Measurements from ENCODE around the gene HIVEP2. TPM values are rescaled to one million over a fixed set of nuclear protein-coding genes. Genes with fewer than 3 reads are reported as not detected.

Gene HIVEP2
- total and polyA plus RNA-seq, 7 donors: 6.2 to 39.7 (median 22.6) TPM

- peaks cover 12% of the 10 kb centered on the region for H3K4me1 ChIP-seq
- no peak overlapping the region for H3K27ac ChIP-seq
- H3K27me3 ChIP-seq (ENCODE audit: insufficient read depth in 3 of 3, low read length in 2 of 3): no peaks in the 10 kb centered on the region
- no peak overlapping the region for H3K4me3 ChIP-seq
- TF ChIP-seq CTCF (IDR thresholded peaks at IDR 0.05): no peak
- ATAC-seq: peak in 2 of 4 donors; percentile 24 to 39
- no peaks in the 10 kb centered on the region for H3K36me3 ChIP-seq (ENCODE audit: insufficient read depth in 1 of 2, low read depth in 1 of 2)
- DNase-seq: no peak
- 57 to 65% (median 59%) methylated on average over 6 of the region's 6 CpGs for WGBS, 3 donors
- intact Hi-C loops (cut with DNase I): no loop called here
- no peaks in the 10 kb centered on the region for H3K9me3 ChIP-seq
These were observed 133.1 kb downstream of the HIVEP2 start for GRCh38 chr6:142811923-142812322.

- no peak for ATAC-seq
- Histone ChIP-seq H3K27me3 (ENCODE audit: insufficient read depth in 3 of 3, low read length in 2 of 3) (no peaks in the 10 kb centered on the region), H3K36me3 (ENCODE audit: insufficient read depth in 1 of 2, low read depth in 1 of 2) (no peaks in the 10 kb centered on the region), H3K27ac (no peak overlapping the region), H3K9me3 (no peaks in the 10 kb centered on the region), H3K4me3 (no peak overlapping the region), H3K4me1 (peaks cover 3% of the 10 kb centered on the region)
- no peak for TF ChIP-seq CTCF (IDR thresholded peaks at IDR 0.05)
- no peak for DNase-seq
- intact Hi-C loops (cut with DNase I): no loop called here
- WGBS, 3 donors: 72 to 80% (median 77%) methylated on average over 6 of the region's 6 CpGs
These were observed 133.9 kb downstream of the HIVEP2 start for GRCh38 chr6:142810952-142811514.

- Histone ChIP-seq H3K4me3 (no peak overlapping the region), H3K4me1 (peaks cover 6% of the 10 kb centered on the region), H3K36me3 (ENCODE audit: insufficient read depth in 1 of 2, low read depth in 1 of 2) (no peaks in the 10 kb centered on the region), H3K27ac (no peak overlapping the region), H3K9me3 (no peaks in the 10 kb centered on the region), H3K27me3 (ENCODE audit: insufficient read depth in 3 of 3, low read length in 2 of 3) (no peaks in the 10 kb centered on the region)
- no peak for TF ChIP-seq CTCF (IDR thresholded peaks at IDR 0.05)
- DNase-seq (no peak), ATAC-seq (no peak)
- 90 to 95% (median 93%) methylated on average over 2 of the region's 2 CpGs for WGBS, 3 donors
- intact Hi-C loops (cut with DNase I): no loop called here
These were observed 135.0 kb downstream of the HIVEP2 start for GRCh38 chr6:142809947-142810346.

- intact Hi-C loops (cut with DNase I): no loop called here
These were observed 136.4 kb downstream of the HIVEP2 start for GRCh38 chr6:142808405-142809061.

More at GRCh38 chr6:142808405-142809061, 136.4 kb downstream of the HIVEP2 start:
- H3K27me3 ChIP-seq (ENCODE audit: insufficient read depth in 3 of 3, low read length in 2 of 3): no peaks in the 10 kb centered on the region
- no peaks in the 10 kb centered on the region for H3K36me3 ChIP-seq (ENCODE audit: insufficient read depth in 1 of 2, low read depth in 1 of 2)
- peaks cover 6% of the 10 kb centered on the region for H3K4me1 ChIP-seq
- H3K9me3 ChIP-seq: no peaks in the 10 kb centered on the region
- H3K27ac ChIP-seq: no peak overlapping the region
- no peak for DNase-seq
- WGBS, 3 donors: 78 to 90% (median 90%) methylated on average over 5 of the region's 5 CpGs
- H3K4me3 ChIP-seq: no peak overlapping the region
- no peak for ATAC-seq
- no peak for TF ChIP-seq CTCF (IDR thresholded peaks at IDR 0.05)
